HCT116 (cell line): ENCODE data around the gene CELSR3.

Experiments used
- EZH2phosphoT487 ChIP-seq: fragments of 200-600 bp; IDR thresholded peaks from 2 replicates; pipeline ENCODE4 v1.6.1; 2018; ENCODE audit warnings: antibody characterized with exemption, borderline replicate concordance
- POLR2A ChIP-seq: IDR thresholded peaks from 2 replicates; pipeline ENCODE4 v1.7.0; 2011; ENCODE audit warnings: borderline replicate concordance; ENCODE audit not compliant: insufficient read depth, insufficient read length; ENCODE audit errors: extremely low read depth
- TF ChIP-seq, protein P1 (sequence below), 3 experiments: fragments of 200-600 bp in 1 of 3; sonication (generic) in 1 of 3; IDR thresholded peaks in 2 of 3; conservative IDR thresholded peaks in 1 of 3; 2 replicates each; pipeline ENCODE4 v1.5.1; 2012 to 2017; ENCODE audit warnings: low read depth in 2 of 3, low read length in 2 of 3, antibody characterized with exemption in 1 of 3, borderline replicate concordance in 1 of 3, control low read depth in 1 of 3, mild to moderate bottlenecking in 1 of 3, mixed read lengths in 1 of 3, mixed run types in 1 of 3, moderate library complexity in 1 of 3; ENCODE audit not compliant: insufficient read depth in 1 of 3
- TF ChIP-seq, protein P2 (sequence below): IDR thresholded peaks from 2 replicates; pipeline ENCODE4 v1.6.1; 2012

DNA sequence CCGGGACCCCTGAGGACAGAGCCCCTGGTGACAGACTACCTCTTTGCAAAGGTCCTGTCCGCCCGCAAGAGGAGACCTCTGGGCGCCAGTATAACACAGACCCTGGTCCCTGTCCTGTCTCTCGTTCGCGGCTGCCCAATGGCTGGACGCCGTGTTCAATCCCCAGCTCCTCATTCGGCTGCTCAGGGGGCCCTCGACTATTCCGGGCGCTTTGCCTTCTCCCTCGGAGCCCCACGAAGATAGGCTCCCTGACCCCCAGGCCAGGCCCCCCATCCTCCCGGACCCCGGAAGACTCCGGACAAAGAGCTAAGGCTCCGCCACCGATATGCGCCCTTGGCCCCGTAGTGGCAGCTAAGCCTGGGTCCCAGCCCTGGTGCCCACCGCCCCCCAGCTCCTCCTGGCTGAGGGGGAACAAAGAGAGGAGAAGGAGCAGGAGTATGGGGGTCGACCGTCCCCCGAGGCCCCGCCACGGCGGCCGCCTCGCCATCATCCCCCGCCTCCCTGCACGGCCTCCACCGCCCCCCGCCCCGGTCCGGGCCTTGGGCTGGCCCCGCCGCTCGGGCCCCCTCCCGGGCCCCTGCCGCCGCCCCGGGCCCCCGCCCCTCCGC is 437 bp downstream of the CELSR3 start:
- TF ChIP-seq, protein P1, sequence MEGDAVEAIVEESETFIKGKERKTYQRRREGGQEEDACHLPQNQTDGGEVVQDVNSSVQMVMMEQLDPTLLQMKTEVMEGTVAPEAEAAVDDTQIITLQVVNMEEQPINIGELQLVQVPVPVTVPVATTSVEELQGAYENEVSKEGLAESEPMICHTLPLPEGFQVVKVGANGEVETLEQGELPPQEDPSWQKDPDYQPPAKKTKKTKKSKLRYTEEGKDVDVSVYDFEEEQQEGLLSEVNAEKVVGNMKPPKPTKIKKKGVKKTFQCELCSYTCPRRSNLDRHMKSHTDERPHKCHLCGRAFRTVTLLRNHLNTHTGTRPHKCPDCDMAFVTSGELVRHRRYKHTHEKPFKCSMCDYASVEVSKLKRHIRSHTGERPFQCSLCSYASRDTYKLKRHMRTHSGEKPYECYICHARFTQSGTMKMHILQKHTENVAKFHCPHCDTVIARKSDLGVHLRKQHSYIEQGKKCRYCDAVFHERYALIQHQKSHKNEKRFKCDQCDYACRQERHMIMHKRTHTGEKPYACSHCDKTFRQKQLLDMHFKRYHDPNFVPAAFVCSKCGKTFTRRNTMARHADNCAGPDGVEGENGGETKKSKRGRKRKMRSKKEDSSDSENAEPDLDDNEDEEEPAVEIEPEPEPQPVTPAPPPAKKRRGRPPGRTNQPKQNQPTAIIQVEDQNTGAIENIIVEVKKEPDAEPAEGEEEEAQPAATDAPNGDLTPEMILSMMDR (IDR thresholded peaks at IDR 0.05 in 2 of 3, conservative IDR thresholded peaks at IDR 0.05 in 1 of 3; ENCODE audit: borderline replicate concordance in 1 of 3, insufficient read depth in 1 of 3, low read depth in 2 of 3, low read length in 2 of 3): no peak
- TF ChIP-seq POLR2A (no peak), EZH2phosphoT487 (no peak)
- TF ChIP-seq, protein P2, sequence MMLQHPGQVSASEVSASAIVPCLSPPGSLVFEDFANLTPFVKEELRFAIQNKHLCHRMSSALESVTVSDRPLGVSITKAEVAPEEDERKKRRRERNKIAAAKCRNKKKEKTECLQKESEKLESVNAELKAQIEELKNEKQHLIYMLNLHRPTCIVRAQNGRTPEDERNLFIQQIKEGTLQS: no peak
